Neural cell (in vitro differentiated cells): Measurements from ENCODE around the gene P4HA2. TPM values are rescaled to one million over a fixed set of nuclear protein-coding genes. Genes with fewer than 3 reads are reported as not detected.

Experiments used
- H2AFZ ChIP-seq: fragments of 200-600, 300-800 bp; sonication (generic), shearing (Covaris generic); 2 replicates; pipeline ENCODE4 v1.6.0; 2014; ENCODE audit warnings: low read depth, mild to moderate bottlenecking, antibody characterized with exemption, low read length, moderate library complexity
- H3F3A ChIP-seq: fragments of 200-600 bp; shearing (Covaris generic); 2 replicates; pipeline ENCODE4 v1.6.1; 2016; ENCODE audit warnings: mild to moderate bottlenecking, moderate library complexity, mixed read lengths, antibody characterized with exemption, low read length; ENCODE audit not compliant: insufficient read depth, poor library complexity, severe bottlenecking
- H3K27ac ChIP-seq: fragments of 200-600, 300-800 bp; sonication (generic), shearing (Covaris generic); 2 replicates; pipeline ENCODE4 v1.5.1; 2014; ENCODE audit warnings: mild to moderate bottlenecking, low read length, moderate library complexity
- H3K27me3 ChIP-seq: fragments of 300-800, 200-600 bp; sonication (generic), shearing (Covaris generic); 2 replicates; pipeline ENCODE4 v1.6.0; 2014; ENCODE audit warnings: mild to moderate bottlenecking, low read depth, low read length, moderate library complexity; ENCODE audit not compliant: insufficient read depth
- H3K36me3 ChIP-seq: fragments of 300-800, 200-600 bp; sonication (generic), shearing (Covaris generic); 2 replicates; pipeline ENCODE4 v1.5.1; 2014; ENCODE audit warnings: mild to moderate bottlenecking, antibody characterized with exemption, low read length, moderate library complexity; ENCODE audit not compliant: insufficient read depth
- H3K4me2 ChIP-seq: fragments of 300-800, 200-600 bp; sonication (generic), shearing (Covaris generic); 2 replicates; pipeline ENCODE4 v1.6.0; 2014; ENCODE audit warnings: mild to moderate bottlenecking, low read length
- H3K4me3 ChIP-seq: fragments of 300-800, 200-600 bp; sonication (generic), shearing (Covaris generic); 2 replicates; pipeline ENCODE4 v1.5.1; 2014; ENCODE audit warnings: mild to moderate bottlenecking, low read length, moderate library complexity
- H3K79me2 ChIP-seq: fragments of 200-600 bp; shearing (Covaris generic); replicated peaks from 2 replicates; pipeline ENCODE4 v1.6.0; 2014; ENCODE audit warnings: mild to moderate bottlenecking, low read length, moderate library complexity; ENCODE audit not compliant: insufficient read depth
- H3K9ac ChIP-seq: fragments of 300-800, 200-600 bp; sonication (generic), shearing (Covaris generic); 2 replicates; pipeline ENCODE4 v1.6.1; 2016; ENCODE audit warnings: mild to moderate bottlenecking, low read length, mixed read lengths
- H3K9me2 ChIP-seq: fragments of 200-600 bp; shearing (Covaris generic); 2 replicates; pipeline ENCODE4 v1.6.1; 2016; ENCODE audit warnings: mild to moderate bottlenecking, low read length, mixed read lengths; ENCODE audit not compliant: insufficient read depth
- H3K9me3 ChIP-seq: fragments of 200-600, 300-800 bp; sonication (generic), shearing (Covaris generic); 2 replicates; pipeline ENCODE4 v1.6.1; 2016; ENCODE audit warnings: mild to moderate bottlenecking, mixed run types, low read length, moderate library complexity, mixed read lengths
- H4K20me1 ChIP-seq: fragments of 200-600 bp; shearing (Covaris generic); 2 replicates; pipeline ENCODE4 v1.6.1; 2016; ENCODE audit warnings: mild to moderate bottlenecking, mixed run types; ENCODE audit not compliant: insufficient read depth
- EP300 ChIP-seq: fragments of 450-650 bp; conservative IDR thresholded peaks from 2 replicates; pipeline ENCODE4 v1.6.1; 2014; ENCODE audit warnings: antibody characterized with exemption, mild to moderate bottlenecking, moderate library complexity; ENCODE audit not compliant: poor library complexity, severe bottlenecking
- EZH2 ChIP-seq: fragments of 200-600, 300-800 bp; shearing (Covaris generic), sonication (generic); IDR thresholded peaks from 2 replicates; pipeline ENCODE4 v1.6.1; 2014; ENCODE audit warnings: antibody characterized with exemption, low read length, borderline replicate concordance, mild to moderate bottlenecking; ENCODE audit not compliant: insufficient read depth, poor library complexity, severe bottlenecking
- MXI1 ChIP-seq: fragments of 450-650 bp; conservative IDR thresholded peaks from 2 replicates; pipeline ENCODE4 v1.6.1; 2014; ENCODE audit warnings: antibody characterized with exemption, mild to moderate bottlenecking; ENCODE audit not compliant: poor library complexity, severe bottlenecking
- POLR2AphosphoS5 ChIP-seq: IDR thresholded peaks from 2 replicates; pipeline ENCODE4 v1.6.1; 2012
- RAD21 ChIP-seq: fragments of 450-650 bp; conservative IDR thresholded peaks from 2 replicates; pipeline ENCODE4 v1.6.1; 2014; ENCODE audit warnings: antibody characterized with exemption, mild to moderate bottlenecking, moderate library complexity
- SMC3 ChIP-seq: fragments of 450-650 bp; conservative IDR thresholded peaks from 2 replicates; pipeline ENCODE4 v1.6.1; 2014; ENCODE audit warnings: antibody characterized with exemption, mild to moderate bottlenecking, moderate library complexity; ENCODE audit not compliant: poor library complexity
- TAF1 ChIP-seq: IDR thresholded peaks from 2 replicates; pipeline ENCODE4 v1.6.1; 2012; ENCODE audit warnings: low read depth
- polyA plus RNA-seq: library from polyadenylated mRNA; depleted of rRNA; stranded (reverse); fragments of >200 nt; gene quantifications from 2 replicates; pipeline ENCODE4 v1.2.3, GENCODE V29; 2014
- TF ChIP-seq, protein P1 (sequence below): fragments of 450-650 bp; IDR thresholded peaks from 2 replicates; pipeline ENCODE4 v1.5.1; 2014; ENCODE audit warnings: antibody characterized with exemption, mild to moderate bottlenecking, moderate library complexity; ENCODE audit not compliant: poor library complexity, severe bottlenecking
- TF ChIP-seq, protein P2 (sequence below): IDR thresholded peaks from 2 replicates; pipeline ENCODE4 v1.6.1; 2012; ENCODE audit warnings: borderline replicate concordance

The P4HA2 gene
- polyA plus RNA-seq, 1 donor from 2014 or later: 1.4 TPM

DNA sequence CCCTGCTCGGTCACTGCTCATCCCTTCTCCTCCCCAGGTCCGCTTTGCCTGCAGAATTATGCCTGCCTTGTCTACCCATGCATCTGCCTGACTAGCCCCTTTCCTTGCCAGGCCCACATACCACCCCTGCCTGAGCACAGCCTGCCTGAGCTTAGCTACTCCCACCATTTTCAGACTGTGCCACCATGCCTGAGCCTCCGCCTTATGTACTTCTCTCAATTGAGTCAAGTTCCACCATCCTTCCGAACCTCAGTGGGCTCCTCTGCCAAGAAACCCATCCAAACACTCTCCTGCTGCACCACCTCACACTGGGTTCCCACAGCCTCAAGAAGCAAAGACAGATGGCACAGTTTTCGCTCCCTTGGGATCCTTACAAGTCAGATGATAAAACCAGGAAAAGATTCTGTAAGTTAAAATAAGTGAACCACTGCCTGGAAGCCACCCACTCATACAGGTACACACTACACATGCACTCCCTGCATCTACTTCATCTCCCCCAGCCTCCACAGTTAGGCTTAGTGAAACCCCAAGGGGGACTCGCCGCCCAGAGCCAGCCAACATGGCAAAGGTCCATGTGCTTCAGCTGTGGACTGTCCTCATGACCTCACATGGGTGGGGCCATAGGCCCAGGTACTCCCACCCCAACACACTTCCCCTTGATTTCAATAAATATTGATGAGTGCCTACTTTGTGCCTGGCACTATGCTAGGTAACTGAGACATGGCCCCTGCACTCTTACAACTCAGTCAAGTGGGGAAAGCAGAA, 23.1 kb downstream of the P4HA2 start:
- Histone ChIP-seq H3K4me2 (no peak overlapping the region), H3F3A (no peaks in the 10 kb centered on the region), H3K4me3 (no peak overlapping the region), H3K27ac (no peak overlapping the region), H3K9me2 (no peaks in the 10 kb centered on the region), H3K27me3 (no peaks in the 10 kb centered on the region), H3K9ac (no peak overlapping the region), H3K9me3 (no peaks in the 10 kb centered on the region), H4K20me1 (no peaks in the 10 kb centered on the region), H3K36me3 (no peaks in the 10 kb centered on the region), H3K79me2 (no peaks in the 10 kb centered on the region), H2AFZ (no peak overlapping the region)
- no peak for TF ChIP-seq MXI1
- TF ChIP-seq SMC3: no peak
- TF ChIP-seq RAD21: no peak
- TF ChIP-seq EP300: no peak
- no peak for TF ChIP-seq EZH2
- TF ChIP-seq, protein P1, sequence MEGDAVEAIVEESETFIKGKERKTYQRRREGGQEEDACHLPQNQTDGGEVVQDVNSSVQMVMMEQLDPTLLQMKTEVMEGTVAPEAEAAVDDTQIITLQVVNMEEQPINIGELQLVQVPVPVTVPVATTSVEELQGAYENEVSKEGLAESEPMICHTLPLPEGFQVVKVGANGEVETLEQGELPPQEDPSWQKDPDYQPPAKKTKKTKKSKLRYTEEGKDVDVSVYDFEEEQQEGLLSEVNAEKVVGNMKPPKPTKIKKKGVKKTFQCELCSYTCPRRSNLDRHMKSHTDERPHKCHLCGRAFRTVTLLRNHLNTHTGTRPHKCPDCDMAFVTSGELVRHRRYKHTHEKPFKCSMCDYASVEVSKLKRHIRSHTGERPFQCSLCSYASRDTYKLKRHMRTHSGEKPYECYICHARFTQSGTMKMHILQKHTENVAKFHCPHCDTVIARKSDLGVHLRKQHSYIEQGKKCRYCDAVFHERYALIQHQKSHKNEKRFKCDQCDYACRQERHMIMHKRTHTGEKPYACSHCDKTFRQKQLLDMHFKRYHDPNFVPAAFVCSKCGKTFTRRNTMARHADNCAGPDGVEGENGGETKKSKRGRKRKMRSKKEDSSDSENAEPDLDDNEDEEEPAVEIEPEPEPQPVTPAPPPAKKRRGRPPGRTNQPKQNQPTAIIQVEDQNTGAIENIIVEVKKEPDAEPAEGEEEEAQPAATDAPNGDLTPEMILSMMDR: no peak
- TF ChIP-seq, protein P2, sequence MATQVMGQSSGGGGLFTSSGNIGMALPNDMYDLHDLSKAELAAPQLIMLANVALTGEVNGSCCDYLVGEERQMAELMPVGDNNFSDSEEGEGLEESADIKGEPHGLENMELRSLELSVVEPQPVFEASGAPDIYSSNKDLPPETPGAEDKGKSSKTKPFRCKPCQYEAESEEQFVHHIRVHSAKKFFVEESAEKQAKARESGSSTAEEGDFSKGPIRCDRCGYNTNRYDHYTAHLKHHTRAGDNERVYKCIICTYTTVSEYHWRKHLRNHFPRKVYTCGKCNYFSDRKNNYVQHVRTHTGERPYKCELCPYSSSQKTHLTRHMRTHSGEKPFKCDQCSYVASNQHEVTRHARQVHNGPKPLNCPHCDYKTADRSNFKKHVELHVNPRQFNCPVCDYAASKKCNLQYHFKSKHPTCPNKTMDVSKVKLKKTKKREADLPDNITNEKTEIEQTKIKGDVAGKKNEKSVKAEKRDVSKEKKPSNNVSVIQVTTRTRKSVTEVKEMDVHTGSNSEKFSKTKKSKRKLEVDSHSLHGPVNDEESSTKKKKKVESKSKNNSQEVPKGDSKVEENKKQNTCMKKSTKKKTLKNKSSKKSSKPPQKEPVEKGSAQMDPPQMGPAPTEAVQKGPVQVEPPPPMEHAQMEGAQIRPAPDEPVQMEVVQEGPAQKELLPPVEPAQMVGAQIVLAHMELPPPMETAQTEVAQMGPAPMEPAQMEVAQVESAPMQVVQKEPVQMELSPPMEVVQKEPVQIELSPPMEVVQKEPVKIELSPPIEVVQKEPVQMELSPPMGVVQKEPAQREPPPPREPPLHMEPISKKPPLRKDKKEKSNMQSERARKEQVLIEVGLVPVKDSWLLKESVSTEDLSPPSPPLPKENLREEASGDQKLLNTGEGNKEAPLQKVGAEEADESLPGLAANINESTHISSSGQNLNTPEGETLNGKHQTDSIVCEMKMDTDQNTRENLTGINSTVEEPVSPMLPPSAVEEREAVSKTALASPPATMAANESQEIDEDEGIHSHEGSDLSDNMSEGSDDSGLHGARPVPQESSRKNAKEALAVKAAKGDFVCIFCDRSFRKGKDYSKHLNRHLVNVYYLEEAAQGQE: no peak
- TF ChIP-seq POLR2AphosphoS5: no peak
- no peak for TF ChIP-seq TAF1

DNA sequence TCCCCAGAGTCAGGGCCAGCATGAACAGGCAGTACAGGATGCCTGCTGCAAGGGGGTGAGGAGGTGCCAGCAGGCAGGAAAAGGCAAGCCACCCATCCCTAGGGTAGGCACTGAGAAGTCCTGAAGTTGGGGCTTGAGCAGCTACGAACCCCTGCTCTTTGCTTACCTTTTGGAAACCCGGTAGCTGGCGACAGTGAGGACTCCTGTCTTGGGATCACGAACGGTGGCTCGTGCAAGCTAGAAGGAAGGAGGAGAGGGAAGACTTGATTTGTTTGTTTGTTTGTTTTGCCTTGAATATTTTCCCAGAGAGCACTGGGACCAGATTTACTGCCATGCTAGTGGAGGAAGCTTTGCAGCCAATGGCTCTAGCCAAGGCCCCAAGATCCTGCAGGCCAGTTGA, 23.7 kb downstream of the P4HA2 start:
- H4K20me1 ChIP-seq: no peaks in the 10 kb centered on the region
- no peak overlapping the region for H3K4me3 ChIP-seq
- no peak for TF ChIP-seq EP300
- TF ChIP-seq, protein P1: no peak
- TF ChIP-seq MXI1: no peak
- no peak for TF ChIP-seq RAD21
- no peak for TF ChIP-seq SMC3
- TF ChIP-seq POLR2AphosphoS5: no peak
- no peak for TF ChIP-seq EZH2
- TF ChIP-seq TAF1: no peak
- TF ChIP-seq, protein P2: no peak
- no peaks in the 10 kb centered on the region for H3K27me3 ChIP-seq
- H3K9ac ChIP-seq: no peak overlapping the region
- H3K9me3 ChIP-seq: no peaks in the 10 kb centered on the region
- no peak overlapping the region for H3K27ac ChIP-seq
- no peaks in the 10 kb centered on the region for H3K36me3 ChIP-seq
- no peaks in the 10 kb centered on the region for H3K9me2 ChIP-seq
- no peaks in the 10 kb centered on the region for H3F3A ChIP-seq
- no peak overlapping the region for H3K4me2 ChIP-seq
- H3K79me2 ChIP-seq: no peaks in the 10 kb centered on the region
- H2AFZ ChIP-seq: no peak overlapping the region
